ENCODE measurements around the gene VEGFC. TPM values are rescaled to one million over a fixed set of nuclear protein-coding genes. Genes with fewer than 3 reads are reported as not detected.
A peak's percentile ranks its signal among the peaks of the same experiment; 100 is the strongest.

The VEGFC gene
- polyA plus RNA-seq, 1 of the 3 experiments (the other 2 are of a cell fraction), result 81.9 TPM

- H3K9me2 ChIP-seq, result no peaks in the 10 kb centered on the region
- ChIA-PET CTCF (no interaction called here), POLR2A (no interaction called here)
- no peak overlapping the region for H3K9ac ChIP-seq
- H3K27me3 ChIP-seq (ENCODE audit: insufficient read depth), result no peaks in the 10 kb centered on the region
- H3K4me2 ChIP-seq, result no peak overlapping the region
- peak overlapping the region; percentile 49 to 55; a peak in 2 of 4 replicates for H3K27ac ChIP-seq (ENCODE audit: low read depth in 2 of 2, low read length in 1 of 2)
- no peak overlapping the region for H2AFZ ChIP-seq (ENCODE audit: low read depth)
- TF ChIP-seq TCF12 (IDR thresholded peaks at IDR 0.05) (peak; percentile 13; the same call in 1 of the 2 replicates), CHD2 (IDR thresholded peaks at IDR 0.05; ENCODE audit: low read length, partially characterized antibody) (no peak)
- peaks cover 78% of the 10 kb centered on the region for H3F3A ChIP-seq (replicated peaks; ENCODE audit: insufficient read depth)
- peaks cover 98% of the 10 kb centered on the region for H3K79me2 ChIP-seq (ENCODE audit: insufficient read depth)
- H3K4me3 ChIP-seq (ENCODE audit: low read depth in 2 of 2, low read length in 1 of 2), result no peak overlapping the region
- peaks cover 28% of the 10 kb centered on the region for H4K20me1 ChIP-seq (ENCODE audit: insufficient read depth)
- no peak for DNase-seq
- 0 out of 2 replicates have a peak, but pooled peaks cover 4% of the 10 kb centered on the region for H3K9me3 ChIP-seq
- H3K36me3 ChIP-seq (replicated peaks in 1 of 2; ENCODE audit: control insufficient read depth in 1 of 2, insufficient read depth in 2 of 2, low read length in 1 of 2), result peaks cover 12 to 89% of the 10 kb centered on the region in 2 experiments
- peaks cover 0 to 8% of the 10 kb centered on the region in 2 experiments; a peak in 1 of 4 replicates for H3K4me1 ChIP-seq (ENCODE audit: control insufficient read depth in 1 of 2, insufficient read depth in 2 of 2, low read depth in 1 of 2, low read length in 1 of 2)
- WGBS (ENCODE audit: low lambda C conversion rate), result 63% methylated on average over 1 of the region's 1 CpG
Measured at GRCh38 chr4:176718881-176719280, 73.8 kb downstream of the VEGFC start.

DNA sequence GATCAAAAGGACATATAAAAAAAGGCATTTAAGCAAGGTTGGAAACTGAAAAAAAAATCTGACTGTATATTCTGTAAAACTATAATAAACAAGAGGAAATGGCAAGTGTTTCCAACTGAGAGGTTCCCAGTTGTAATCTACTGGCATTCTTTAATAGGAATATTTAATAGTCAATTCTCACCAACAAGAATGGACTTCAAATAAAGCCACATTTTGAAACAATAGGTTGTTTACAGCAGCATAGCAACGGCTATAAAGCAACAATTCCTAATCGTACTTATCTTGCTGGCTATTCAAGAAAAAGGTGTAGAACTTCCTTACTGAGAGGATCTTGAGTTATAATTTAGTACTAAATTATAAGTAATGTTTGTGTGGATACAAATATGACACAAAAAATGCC, 75.5 kb downstream of the VEGFC start:
- H3K9me2 ChIP-seq, result no peaks in the 10 kb centered on the region
- 0 out of 2 replicates have a peak, but pooled peaks cover 4% of the 10 kb centered on the region for H3K9me3 ChIP-seq
- peaks cover 99% of the 10 kb centered on the region for H3K79me2 ChIP-seq (ENCODE audit: insufficient read depth)
- peaks cover 17% of the 10 kb centered on the region for H4K20me1 ChIP-seq (ENCODE audit: insufficient read depth)
- ChIA-PET CTCF (no interaction called here), POLR2A (no interaction called here)
- no peaks in the 10 kb centered on the region for H3K27me3 ChIP-seq (ENCODE audit: insufficient read depth)
- no peak overlapping the region for H3K4me2 ChIP-seq
- DNase-seq, result no peak
- WGBS (ENCODE audit: low lambda C conversion rate), result 37% methylated on average over 2 of the region's 2 CpGs
- H3K4me3 ChIP-seq (ENCODE audit: low read depth in 2 of 2, low read length in 1 of 2), result no peak overlapping the region
- TF ChIP-seq FOXM1 (IDR thresholded peaks at IDR 0.05; ENCODE audit: low read depth) (no peak), YY1 (IDR thresholded peaks at IDR 0.05; ENCODE audit: low read depth) (no peak), MEF2A (IDR thresholded peaks at IDR 0.05; ENCODE audit: borderline replicate concordance, low read depth) (no peak), GABPA (IDR thresholded peaks at IDR 0.05; ENCODE audit: low read depth) (no peak), ZBTB33 (IDR thresholded peaks at IDR 0.05; ENCODE audit: borderline replicate concordance, low read depth) (no peak), ELF1 (IDR thresholded peaks at IDR 0.05) (no peak), EZH2phosphoT487 (IDR thresholded peaks at IDR 0.05; ENCODE audit: borderline replicate concordance, low read depth) (no peak), NRF1 (IDR thresholded peaks at IDR 0.05; ENCODE audit: low read depth, low read length) (no peak), EP300 (IDR thresholded peaks at IDR 0.05; ENCODE audit: borderline replicate concordance in 1 of 2, low read depth in 1 of 2, low read length in 1 of 2) (no peak), TAF1 (IDR thresholded peaks at IDR 0.05; ENCODE audit: borderline replicate concordance, low read depth, low read length) (no peak), MAX (IDR thresholded peaks at IDR 0.05; ENCODE audit: low read depth) (no peak)
- TF ChIP-seq, protein P1, sequence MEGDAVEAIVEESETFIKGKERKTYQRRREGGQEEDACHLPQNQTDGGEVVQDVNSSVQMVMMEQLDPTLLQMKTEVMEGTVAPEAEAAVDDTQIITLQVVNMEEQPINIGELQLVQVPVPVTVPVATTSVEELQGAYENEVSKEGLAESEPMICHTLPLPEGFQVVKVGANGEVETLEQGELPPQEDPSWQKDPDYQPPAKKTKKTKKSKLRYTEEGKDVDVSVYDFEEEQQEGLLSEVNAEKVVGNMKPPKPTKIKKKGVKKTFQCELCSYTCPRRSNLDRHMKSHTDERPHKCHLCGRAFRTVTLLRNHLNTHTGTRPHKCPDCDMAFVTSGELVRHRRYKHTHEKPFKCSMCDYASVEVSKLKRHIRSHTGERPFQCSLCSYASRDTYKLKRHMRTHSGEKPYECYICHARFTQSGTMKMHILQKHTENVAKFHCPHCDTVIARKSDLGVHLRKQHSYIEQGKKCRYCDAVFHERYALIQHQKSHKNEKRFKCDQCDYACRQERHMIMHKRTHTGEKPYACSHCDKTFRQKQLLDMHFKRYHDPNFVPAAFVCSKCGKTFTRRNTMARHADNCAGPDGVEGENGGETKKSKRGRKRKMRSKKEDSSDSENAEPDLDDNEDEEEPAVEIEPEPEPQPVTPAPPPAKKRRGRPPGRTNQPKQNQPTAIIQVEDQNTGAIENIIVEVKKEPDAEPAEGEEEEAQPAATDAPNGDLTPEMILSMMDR (IDR thresholded peaks at IDR 0.05), result no peak
- H3F3A ChIP-seq (replicated peaks; ENCODE audit: insufficient read depth), result peaks cover 62% of the 10 kb centered on the region
- no peak overlapping the region; the same call in 1 of the 2 replicates for H3K9ac ChIP-seq
- H2AFZ ChIP-seq (ENCODE audit: low read depth), result no peak overlapping the region
- peaks cover 0 to 8% of the 10 kb centered on the region in 2 experiments; a peak in 1 of 4 replicates for H3K4me1 ChIP-seq (ENCODE audit: control insufficient read depth in 1 of 2, insufficient read depth in 2 of 2, low read depth in 1 of 2, low read length in 1 of 2)
- H3K27ac ChIP-seq (ENCODE audit: low read depth in 2 of 2, low read length in 1 of 2), result peak overlapping the region in 1 of 2 experiments; percentile 49; a peak in 2 of 4 replicates
- H3K36me3 ChIP-seq (replicated peaks in 1 of 2; ENCODE audit: control insufficient read depth in 1 of 2, insufficient read depth in 2 of 2, low read length in 1 of 2), result peaks cover 15 to 89% of the 10 kb centered on the region in 2 experiments

Measured in SK-N-SH (cell line).